ENCODE measurements around the gene MYBPH. TPM values are rescaled to one million over a fixed set of nuclear protein-coding genes. Genes with fewer than 3 reads are reported as not detected.

The MYBPH gene
- total RNA-seq, 1 experiment from 2014 or later, result 0.36 TPM

DNA sequence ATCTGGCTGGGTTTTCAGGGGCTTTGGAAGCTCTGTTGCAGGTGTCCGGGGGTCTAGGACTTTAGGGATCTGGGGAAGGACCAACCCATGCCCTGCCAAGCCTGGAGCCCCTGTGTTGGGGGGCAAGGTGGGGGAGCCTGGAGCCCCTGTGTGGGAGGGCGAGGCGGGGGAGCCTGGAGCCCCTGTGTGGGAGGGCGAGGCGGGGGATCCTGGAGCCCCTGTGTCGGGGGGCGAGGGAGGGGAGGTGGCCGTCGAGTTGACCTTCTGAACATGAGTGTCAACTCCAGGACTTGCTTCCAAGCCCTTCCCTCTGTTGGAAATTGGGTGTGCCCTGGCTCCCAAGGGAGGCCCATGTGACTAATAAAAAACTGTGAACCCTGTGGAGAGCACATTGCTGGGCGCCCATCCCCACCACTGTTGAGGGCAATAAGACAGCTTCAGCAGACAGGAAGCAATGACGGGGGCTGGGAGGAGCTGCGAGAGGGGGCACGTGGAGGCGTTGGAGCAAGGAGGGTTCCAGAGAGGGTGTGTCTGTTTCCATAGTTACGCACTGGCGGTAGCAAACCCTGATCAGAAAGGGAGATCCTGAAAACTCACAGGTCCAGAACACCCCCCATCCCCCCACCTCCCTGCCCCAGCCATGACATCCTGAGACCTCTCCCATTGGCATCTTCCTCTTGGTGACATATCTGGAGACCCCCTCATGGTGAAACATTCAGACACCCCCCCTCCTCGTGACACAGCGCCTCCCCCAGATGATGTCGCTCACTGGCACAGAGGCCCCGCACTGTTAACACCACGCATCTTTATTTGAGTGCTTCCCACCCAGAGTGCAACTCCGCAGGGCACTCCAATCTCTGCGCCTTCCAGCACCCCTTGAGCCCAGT lies 8.4 kb downstream of the MYBPH start:
- DNase-seq (ENCODE audit: low spot score), result no peak

DNA sequence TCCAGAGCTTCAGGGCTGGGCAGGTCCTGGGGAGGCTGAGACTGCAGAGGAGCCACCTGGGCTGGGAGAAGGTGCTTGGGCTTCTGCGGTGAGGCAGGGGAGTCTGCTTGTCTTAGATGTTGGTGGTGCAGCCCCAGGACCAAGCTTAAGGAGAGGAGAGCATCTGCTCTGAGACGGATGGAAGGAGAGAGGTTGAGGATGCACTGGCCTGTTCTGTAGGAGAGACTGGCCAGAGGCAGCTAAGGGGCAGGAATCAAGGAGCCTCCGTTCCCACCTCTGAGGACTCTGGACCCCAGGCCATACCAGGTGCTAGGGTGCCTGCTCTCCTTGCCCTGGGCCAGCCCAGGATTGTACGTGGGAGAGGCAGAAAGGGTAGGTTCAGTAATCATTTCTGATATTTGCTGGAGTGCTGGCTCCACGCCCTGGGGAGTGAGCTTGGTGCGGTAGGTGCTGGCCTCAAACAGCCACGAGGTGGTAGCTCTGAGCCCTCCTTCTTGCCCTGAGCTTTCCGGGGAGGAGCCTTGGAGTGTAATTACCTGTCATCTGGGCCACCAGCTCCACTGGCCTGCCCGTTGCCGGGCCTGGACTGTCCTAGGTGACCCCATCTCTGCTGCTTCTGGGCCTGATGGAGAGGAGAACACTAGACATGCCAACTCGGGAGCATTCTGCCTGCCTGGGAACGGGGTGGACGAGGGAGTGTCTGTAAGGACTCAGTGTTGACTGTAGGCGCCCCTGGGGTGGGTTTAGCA lies 9.3 kb downstream of the MYBPH start:
- no peak for DNase-seq (ENCODE audit: low spot score)

DNA sequence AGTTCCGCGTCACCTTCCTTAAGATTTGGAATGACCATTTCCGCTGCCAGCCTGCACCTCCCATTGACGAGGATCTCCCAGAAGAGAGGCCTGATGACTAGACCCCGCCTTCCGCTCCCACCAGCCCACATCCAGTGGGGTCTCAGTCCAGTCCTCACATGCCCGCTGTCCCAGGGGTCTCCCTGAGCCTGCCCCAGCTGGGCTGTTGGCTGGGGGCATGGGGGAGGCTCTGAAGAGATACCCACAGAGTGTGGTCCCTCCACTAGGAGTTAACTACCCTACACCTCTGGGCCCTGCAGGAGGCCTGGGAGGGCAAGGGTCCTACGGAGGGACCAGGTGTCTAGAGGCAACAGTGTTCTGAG lies 9.8 kb downstream of the MYBPH start:
- DNase-seq (ENCODE audit: low spot score), result no peak

DNA sequence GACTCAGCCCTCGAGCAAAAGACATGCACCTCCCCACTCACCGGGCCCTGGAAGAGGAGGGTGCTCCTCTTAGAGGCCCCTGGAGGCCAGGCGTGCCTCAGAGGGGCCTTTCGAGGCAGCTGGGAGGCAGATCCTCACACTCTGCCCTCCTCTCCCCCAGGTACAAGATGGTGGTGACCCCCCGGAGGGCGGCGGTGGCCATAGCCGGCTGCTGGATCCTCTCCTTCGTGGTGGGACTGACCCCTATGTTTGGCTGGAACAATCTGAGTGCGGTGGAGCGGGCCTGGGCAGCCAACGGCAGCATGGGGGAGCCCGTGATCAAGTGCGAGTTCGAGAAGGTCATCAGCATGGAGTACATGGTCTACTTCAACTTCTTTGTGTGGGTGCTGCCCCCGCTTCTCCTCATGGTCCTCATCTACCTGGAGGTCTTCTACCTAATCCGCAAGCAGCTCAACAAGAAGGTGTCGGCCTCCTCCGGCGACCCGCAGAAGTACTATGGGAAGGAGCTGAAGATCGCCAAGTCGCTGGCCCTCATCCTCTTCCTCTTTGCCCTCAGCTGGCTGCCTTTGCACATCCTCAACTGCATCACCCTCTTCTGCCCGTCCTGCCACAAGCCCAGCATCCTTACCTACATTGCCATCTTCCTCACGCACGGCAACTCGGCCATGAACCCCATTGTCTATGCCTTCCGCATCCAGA lies 10.4 kb downstream of the MYBPH start:
- DNase-seq (ENCODE audit: low spot score), result no peak

DNA sequence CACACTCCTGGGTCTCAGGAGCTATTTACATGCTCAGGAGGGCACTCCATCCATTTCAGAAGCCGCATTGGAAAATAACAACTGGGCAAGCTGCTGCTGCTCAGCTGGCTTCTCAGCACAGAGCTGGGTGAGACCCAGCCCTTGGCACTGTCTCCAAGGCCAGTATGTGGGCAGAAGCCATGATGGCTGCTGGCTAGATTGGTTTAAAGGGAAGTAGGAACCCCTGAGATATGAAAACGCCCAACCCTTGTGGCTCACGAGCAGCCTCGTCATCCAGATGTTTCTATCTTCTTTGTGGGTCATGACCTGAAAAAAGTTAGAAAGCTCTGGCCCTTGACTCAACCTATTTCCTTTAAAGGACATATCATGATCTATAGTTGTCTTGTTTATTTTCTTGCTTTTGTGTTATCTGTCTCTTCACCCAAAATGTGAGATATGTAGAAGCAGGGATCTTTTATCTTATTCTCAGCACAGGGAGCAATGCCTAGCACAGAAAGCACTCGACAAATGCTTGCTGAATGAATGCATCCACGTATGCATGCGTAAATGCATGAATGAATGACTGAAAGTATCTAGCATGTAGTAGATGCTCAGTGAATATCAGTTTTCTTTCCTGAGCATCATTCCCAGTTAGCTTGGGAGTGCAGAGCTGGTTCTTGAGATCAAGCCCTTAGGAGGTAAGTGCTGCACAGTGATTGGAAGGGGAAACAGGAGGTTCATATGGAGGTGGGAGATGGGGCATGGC lies 11.6 kb downstream of the MYBPH start:
- no peak for DNase-seq (ENCODE audit: low spot score)

DNA sequence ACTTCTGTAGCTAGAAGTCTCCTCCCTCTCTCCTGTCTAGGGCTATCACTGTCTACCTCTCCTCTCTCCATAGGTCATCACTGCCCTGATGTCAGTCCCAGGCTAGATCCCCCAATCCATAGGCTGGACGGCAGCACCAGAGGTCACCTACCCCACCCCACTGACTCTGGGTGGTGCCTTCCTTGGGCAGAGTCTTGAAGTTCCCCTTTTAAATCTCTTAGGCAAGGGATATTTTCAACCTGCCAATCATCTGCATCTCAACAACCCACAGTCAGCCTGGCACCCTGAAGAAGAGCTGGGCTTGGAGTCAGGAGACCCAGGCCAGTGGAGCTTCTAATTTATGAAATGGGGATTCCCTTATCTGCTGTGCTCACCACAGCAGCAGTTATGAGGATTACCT lies 13.2 kb downstream of the MYBPH start:
- no peak for DNase-seq (ENCODE audit: low spot score)

DNA sequence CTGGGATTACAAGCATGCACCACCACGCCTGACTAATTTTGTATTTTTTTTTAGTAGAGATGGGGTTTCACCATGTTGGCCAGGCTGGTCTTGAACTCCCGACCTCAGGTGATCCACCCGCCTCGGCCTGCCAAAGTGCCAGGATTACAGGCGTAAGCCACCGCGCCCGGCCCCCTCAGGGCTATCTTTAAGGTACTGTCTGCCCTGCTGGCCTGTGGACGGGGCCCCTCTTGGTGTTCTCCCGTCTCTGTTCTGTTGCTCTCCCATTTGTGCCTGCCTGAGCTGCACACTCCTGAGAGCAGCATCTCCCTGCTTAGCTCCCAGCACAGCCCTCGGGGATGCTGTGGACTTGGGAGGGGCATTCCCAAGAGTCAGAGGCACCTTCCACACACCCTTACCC lies 13.9 kb downstream of the MYBPH start:
- DNase-seq (ENCODE audit: low spot score), result no peak

DNA sequence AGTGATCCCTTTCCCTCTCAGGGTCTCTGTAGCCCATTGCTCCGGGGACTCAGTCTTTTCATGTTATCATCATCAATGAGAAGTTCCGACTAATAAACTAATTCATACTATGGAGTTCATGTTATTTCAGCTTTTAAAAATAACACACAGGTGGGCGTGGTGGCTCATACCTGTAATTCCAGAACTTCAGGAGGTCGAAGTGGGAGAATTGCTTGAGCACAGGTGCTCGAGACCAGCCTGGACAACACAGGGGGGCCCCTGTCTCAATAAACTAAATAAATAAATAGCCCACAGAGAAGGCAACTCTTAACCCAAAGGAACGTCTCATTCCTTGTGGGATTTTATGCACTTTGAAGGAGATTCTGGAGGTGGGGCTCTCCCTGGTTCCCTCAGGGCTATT lies 14.5 kb downstream of the MYBPH start:
- no peak for DNase-seq (ENCODE audit: low spot score)

DNA sequence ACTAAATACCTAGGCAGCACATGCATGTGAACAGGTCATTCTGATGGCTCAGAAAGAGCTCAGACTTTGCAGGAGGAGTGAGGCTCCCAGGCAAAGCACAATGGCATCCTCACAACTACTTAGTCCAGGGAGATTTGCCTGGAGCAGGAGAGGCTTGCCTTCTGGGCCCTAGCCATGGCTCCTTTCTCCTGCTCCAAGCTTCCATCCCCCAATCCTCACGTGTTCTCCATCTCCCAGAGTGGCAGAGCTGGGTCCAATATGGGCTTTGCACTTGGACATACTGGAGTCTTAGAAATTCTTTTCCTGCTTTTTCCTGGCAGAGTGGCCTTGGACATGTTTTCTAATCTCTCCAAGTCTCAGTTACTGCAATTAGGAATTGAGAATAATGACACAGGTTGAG lies 15.8 kb downstream of the MYBPH start:
- DNase-seq (ENCODE audit: low spot score), result no peak

DNA sequence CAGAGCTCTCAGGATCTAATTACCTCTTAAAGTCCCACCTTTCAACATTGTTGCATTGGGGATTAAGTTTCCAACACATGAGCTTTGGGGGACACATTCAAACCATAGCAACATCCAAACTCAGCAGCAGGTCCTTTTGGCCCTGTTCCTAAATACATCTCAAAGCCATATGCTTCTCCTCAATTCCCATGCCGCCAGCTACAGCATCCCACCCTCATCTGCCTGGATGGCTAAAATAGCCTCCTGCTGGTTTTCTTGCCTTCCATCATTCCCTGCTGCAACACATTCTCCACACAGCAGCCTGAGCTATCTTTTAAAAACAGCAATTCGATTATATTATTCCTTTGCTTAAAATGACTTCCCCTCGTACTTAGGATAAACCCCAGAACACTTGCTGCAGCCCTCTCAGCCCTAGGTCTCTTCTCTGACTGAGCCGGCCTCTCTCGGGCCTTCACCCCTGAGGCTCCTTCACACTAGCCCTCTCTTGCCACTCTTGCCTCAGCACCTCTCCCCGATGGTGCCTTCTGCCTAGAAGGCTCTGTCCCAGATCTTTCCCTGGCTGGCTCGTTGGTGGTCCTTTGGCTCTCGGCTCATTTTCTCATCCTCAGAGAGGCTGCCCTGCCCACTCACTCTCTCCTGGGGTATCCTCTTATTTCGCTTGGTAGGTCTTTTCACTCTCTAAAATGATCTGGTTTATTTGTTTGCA lies 16.5 kb downstream of the MYBPH start:
- DNase-seq (ENCODE audit: low spot score), result no peak

DNA sequence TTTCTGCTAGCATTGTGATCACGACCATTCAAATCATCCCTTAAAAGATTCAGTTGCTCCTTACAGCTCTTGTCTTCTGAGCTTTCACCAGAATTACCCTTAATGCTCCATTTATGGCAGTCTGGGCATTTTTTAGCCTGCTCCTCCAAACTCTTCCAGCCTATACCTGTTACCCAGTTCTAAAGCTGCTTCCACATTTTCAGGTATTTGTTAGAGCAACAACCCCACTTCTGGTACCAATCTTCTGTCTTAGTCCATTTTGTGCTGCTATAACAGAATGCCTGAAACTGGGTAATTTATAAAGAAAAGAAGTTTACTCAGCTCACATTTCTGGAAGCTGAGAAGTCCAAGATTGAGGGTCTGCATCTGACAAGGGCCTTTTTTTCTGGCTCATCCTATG lies 17.2 kb downstream of the MYBPH start:
- no peak for DNase-seq (ENCODE audit: low spot score)

DNA sequence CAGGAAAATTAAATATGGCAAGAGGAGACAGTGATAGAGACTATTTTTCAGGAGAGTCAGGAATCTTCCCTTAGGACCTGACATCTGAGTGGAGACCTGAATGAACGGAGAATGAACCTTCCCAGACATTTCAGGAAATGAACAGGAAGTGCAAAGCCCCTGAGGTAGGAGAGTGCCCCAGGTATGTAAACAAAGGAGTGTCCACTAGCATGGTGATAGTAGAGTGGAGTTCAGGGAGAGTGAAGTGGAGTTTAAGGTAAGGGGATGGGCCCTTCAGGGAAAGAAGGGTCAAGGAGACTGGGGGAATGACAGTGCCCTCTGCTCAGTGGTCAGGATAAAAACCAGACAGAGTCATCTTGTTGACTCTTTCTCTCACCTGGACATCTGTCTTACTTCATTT lies 19.3 kb downstream of the MYBPH start:
- no peak for DNase-seq (ENCODE audit: low spot score)

DNA sequence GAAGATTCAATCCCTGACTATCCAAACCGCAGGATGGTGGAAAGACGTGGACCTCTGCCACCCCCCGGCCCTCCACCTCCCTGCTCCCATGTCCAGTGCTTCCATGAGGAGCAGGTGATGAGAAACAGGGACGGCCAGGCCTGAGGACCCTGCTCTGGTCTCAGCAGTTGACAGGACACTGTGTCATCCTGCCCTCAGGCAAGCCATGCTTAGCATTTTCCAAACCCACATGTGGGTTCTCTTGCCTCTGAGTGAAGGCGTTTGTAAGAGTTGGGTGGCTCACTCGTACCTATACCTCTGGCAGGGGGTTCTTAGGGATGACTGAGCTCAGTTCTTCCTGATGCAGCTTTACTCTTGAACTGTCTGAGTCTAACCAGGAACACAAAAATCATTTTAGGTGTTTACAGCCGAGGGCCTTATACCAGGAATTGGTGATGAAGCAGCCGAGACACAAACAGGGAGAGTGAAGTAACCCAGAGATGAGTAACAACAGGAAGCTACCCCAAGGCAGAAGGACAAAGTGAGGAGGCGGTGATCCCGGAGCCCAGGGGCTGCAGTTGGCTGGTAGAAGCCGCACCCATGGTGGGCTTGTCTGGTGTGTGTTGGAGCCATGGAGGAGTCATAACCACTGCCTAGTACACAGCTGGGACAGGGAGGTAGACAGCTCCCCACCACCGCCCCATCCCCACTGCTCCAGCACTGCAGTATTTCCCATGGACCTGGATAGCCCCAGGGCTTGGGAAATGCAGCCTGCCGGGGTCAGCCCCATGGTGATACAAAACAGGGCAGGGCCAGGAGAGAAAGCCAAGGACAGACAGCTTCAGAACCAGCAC lies 21.4 kb downstream of the MYBPH start:
- peak; percentile 74 for DNase-seq (ENCODE audit: low spot score)

DNA sequence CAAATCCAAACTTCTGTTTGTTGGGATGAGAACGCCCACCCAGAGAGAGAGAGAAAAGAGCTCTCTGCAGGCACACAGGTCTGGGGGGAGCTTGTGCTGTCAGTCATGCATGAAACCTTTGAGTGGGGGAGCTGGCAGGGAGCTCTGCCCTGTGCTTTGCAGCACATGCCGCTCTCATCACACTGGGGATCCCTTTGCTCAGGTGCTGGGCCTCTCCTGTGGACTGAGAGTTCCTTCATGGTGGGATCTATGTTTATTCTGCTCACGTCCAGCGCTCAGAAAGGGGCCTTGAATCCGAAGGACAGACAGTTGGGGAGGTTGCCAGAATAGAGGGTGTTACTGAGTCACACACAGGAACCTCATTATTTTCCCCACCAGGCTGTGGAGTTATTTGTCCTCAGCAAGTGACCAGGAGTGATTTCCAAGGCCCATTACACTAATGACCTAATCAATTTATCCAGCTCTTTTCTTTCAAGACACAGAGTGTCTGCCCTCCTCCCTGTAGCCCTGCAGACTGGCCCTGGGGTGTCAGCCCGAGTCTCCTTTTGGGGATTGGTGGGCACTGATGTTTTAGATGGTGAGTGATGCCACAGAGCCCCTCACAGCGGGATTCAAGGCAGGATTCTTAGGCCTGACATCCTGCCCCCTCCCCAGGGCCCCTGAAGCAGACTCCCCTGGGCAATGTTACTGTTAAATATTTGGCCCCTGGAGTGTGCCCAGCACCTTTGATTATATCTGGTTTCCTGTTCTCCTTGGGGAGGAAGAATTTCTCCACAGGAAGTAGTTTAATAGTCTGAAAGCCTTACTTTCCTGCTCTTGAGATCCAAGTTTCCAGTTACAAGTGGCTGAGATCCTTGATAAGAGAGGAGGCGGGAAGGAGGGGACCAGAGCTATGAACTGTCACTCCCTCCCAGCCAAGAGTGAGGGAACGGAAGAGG lies 22.3 kb downstream of the MYBPH start:
- peak; percentile 92 for DNase-seq (ENCODE audit: low spot score)

DNA sequence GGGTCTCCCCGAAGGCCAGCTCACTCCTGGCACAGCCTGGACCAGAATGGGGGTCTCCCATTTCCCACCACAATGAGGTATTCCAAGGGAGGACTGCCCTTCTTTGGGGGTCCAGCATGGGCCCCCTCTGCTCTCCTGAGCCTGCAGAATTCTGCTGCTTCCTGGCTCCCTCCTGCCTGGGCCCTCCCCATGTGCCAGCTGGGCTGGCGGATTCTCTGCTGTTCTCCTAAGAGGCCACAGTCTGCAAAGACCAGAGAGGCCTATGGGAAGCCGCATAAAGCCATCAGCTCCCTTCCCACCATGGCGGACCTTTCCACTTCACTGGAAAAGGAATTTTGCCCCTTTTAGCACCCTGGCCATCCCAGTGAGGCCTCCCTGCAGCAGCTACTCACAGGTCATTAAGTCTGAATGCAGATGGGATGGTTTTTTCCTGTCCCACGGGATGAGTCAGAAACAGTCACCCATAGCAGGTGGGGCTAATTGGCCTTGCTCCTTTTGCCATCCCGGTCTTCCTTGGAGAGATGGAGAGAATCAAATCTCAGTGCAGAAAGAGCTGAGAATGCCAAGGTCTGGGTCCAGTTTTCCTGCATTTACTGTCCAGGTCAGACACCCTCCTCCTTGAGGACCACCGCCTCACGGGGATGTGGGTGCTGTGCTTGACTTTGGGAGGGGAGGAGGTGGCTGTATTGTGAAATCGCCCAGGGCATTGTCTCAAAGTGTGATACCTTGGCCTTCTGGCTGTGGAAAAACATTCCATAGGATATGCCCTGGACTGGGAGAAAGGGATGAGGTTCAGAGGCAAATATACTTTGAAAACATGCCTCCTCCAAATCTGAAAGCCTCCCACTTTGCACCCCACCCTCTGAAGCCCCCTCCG lies 23.2 kb downstream of the MYBPH start:
- peak; percentile 95 for DNase-seq (ENCODE audit: low spot score)

DNA sequence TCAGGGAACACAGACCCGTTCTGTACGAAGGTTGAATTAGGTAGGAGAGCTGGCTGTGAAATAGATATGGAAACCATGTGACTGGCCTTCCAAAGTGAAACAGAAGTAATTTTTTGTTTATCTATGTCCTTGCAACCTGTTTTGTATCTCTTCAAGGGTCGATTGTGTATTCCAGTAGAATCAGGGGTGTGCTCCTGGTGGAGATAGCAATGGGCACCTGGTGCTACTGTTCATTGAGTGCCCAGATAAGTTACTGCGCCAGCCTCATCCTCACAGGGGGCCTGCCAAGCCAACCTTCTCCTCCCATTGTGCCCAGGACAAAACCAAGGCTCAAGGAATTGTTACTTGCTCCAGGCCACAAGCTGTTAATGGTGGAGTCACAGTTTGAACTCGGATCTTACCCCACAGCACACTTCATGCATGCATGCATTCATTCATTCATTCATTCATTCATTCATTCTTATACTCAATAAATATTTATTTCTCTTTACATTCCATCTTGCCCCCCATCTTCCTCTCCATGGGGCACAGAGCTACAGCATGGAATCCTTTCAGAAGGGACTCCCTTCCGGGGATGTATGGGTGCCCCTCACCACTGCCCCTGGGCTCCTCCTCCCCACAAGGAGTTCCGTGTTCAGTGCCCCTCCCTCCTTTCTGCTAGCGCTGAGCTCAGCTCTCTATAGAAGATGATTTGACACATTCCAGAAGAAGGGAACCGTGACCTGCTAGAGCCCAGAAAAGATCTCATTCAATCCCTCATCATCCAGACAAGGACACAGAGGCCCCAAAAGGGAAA lies 24.1 kb downstream of the MYBPH start:
- DNase-seq (ENCODE audit: low spot score), result peak; percentile 60

Data from A172 (cell line).